GM21529 (cell line): ENCODE measurements around the gene POLD1.
A peak's percentile ranks its signal among the peaks of the same experiment; 100 is the strongest.
"Not testable (repeated sequence)": the region's sequence is repeated elsewhere in the genome, so short reads cannot be mapped to it uniquely, and the experiment has no call there.

ENCODE experiments used
- ATAC-seq: cut with Tn5 transposase; IDR thresholded peaks from one replicate; pipeline ENCODE4 v1.9.1; 2021; ENCODE audit not compliant: unreplicated experiment

The POLD1 gene

GRCh38 chr19:50433201-50434180 is 49.3 kb downstream of the POLD1 start:
- no peak for ATAC-seq

- ATAC-seq, result no peak
Measured at GRCh38 chr19:50434525-50434924, 50.4 kb downstream of the POLD1 start.

DNA sequence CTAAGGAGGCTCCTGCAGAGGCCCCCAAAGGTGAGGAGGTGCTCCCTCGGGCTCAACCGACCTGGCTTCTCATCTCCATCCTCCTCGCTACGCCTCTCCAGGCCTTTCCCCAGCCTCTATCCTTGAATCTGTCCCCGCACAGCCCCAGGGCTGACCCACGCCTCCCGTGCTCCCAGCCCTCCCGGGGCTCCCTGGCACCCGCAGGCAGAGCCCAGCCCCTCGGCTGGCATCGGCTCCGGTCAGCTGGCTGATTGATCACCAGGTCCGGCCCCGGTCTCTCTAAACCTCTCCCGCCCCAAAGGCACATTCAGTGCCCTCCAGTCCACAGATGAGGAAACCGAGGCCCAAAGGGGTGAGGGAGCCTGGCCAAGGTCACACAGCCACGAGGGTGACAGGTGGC is 51.1 kb downstream of the POLD1 start:
- no peak for ATAC-seq

DNA sequence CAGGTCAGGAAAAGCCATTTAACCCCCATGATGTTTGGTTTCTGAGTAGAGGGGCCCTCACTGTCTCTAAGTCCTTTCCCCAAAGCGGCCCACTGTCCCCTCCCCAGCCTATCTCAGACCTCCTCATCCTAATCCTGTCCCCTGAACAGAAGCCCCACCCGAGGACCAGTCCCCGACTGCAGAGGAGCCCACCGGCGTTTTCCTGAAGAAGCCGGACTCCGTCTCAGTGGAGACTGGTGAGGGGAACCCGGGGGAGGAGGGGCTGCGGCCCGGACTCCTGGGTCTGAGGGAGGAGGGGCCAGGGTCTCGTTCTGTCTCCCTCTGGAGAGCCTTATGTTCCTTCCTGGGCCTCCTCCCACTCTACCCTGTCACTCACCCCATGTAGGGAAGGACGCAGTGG is 51.5 kb downstream of the POLD1 start:
- ATAC-seq, result no peak

GRCh38 chr19:50437862-50438449 is 53.8 kb downstream of the POLD1 start:
- no peak for ATAC-seq

DNA sequence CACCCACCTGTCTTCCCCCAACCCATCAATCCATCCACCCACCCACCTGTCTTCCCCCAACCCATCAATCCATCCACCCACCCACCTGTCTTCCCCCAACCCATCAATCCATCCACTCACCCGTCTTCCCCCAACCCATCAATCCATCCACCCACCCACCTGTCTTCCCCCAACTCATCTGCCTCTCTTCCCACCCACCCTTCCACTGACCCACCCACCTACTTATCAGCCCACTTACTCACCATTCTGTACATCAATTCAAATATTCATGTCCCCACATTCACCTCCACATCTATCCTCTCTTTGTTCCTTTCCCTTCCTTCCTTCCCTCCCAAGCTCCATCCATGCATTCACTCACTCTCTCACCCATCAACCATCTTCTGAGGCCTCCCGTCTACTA is 55.0 kb downstream of the POLD1 start:
- ATAC-seq, result not testable (repeated sequence)

DNA sequence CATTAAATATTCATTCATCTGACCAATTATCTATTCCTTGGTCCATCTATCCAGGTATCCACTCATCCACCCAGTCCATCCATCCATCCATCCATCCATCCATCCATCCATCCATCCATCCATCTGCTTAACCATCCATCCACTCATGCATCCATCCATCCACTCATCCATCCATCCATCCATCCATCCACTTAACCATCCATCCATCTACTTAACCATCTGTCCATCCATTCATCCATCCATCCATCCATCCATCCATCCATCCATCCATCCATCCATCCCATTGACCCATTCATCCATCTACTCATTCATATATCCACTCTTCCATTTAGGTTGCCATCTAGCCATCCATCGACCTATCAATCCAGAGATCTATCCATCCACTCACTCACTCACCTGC is 59.9 kb downstream of the POLD1 start:
- no peak for ATAC-seq

GRCh38 chr19:50447053-50447452 is 62.9 kb downstream of the POLD1 start:
- ATAC-seq, result no peak

- no peak for ATAC-seq
Measured at GRCh38 chr19:50447750-50448149, 63.6 kb downstream of the POLD1 start.

GRCh38 chr19:50449236-50449899 is 65.2 kb downstream of the POLD1 start:
- ATAC-seq, result no peak

DNA sequence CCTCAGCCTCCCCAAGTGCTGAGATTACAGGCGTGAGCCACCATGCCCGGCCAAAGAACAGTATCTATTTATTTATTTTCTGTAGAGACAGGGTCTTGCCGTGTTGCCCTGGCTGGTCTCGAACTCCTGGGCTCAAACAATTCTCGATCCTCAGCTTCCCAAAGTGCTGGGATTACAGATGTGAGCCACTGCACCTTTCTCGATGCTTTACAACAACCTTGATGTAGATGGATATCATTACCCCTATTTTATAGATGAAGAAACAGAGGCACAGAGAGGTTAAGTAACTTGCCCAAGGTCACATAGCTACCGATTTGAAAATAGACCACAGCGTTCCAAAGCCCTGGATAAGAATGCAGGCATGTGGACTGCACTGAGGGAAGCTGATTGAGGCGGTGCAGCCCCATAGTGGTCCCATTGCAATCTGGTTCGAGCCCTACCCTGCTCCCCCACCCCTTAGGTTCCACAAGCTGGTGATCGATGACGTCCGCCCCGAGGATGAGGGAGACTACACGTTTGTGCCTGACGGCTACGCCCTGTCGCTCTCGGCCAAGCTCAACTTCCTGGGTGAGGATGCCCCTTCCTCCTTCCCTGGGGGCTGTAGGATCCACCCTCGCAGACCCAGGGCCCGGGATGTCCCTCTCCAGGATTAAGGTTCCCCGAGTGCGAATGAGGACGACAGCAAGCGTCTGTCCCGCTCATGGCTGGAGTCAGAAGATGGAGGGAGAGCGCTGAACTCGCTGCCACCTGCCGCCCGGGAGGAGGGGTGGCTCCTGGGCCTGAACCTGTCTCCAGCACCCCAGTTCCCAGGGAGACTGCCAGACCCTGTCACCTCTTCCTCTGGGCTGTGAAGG is 66.4 kb downstream of the POLD1 start:
- ATAC-seq, result no peak

DNA sequence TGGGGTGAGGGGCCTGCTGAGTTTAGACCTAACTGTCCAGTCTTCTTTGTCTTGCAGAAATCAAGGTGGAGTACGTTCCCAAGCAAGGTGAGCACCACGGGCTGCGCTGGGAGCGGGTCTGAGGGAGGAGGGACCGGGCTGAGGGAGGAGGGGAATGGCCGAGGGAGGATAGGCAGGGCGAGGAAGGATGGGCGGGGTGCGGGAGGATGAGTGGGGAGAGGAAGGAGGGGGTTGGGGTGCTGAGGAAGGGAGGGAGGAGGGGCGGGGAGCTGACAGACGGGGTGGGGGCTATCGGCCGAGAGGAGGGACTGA is 67.0 kb downstream of the POLD1 start:
- no peak for ATAC-seq

DNA sequence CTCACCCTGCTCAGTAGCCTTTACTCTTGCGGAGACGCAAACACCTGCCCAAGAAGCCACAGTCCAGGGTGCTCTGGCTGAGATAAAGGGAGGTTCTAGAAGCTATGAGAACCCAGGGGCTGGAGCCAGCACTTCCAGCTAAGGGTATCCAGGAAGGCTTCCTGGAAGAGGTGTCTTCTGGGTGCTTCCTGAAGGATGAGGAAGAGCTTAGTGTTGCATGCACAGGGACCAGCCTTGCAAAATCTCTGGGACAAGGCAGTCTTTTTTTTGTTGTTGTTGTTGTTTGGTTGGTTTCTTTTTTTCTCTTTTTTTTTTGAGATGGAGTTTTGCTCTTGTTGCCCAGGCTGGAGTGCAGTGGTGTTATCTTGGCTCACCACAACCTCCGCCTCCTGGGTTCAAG is 69.1 kb downstream of the POLD1 start:
- ATAC-seq, result no peak

DNA sequence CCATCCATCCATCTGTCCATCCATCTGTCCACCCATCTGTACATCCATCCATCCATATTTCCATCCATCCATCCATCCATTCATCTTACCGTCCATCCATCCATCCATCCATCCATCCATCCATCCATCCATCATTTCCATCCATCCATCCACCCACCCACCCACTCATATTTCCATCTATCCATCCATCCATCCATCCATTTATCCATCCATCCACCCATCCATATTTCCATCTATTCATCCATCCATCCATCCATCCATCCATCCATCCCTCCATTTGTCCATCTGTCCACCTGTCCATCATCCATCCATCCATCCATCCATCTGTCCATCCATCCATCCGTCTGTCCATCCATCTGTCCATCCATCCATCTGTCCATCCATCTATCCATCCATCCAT is 71.8 kb downstream of the POLD1 start:
- ATAC-seq, result no peak

DNA sequence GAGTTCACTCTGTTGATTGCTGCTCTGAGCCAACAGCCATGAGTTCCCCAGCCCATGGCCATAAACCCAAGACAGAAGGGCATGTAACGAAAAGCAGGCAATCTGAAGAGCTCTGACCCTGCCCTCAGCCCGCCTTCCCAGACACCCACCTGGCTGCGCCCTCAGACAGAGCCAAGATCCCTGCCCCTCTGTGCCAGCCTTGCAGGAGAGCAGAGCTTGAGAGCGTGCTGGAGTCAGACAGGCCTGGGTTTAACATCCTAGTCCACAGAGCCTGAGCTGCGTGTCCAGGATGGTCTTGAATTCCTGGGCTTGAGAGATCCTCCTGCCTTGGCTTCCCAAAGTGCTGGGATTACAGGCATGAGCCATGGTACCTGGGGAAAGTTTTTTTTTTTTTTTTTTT is 73.2 kb downstream of the POLD1 start:
- no peak for ATAC-seq

- ATAC-seq, result no peak
Measured at GRCh38 chr19:50458396-50459066, 74.4 kb downstream of the POLD1 start.

GRCh38 chr19:50459067-50459456 is 74.9 kb downstream of the POLD1 start:
- ATAC-seq, result no peak

DNA sequence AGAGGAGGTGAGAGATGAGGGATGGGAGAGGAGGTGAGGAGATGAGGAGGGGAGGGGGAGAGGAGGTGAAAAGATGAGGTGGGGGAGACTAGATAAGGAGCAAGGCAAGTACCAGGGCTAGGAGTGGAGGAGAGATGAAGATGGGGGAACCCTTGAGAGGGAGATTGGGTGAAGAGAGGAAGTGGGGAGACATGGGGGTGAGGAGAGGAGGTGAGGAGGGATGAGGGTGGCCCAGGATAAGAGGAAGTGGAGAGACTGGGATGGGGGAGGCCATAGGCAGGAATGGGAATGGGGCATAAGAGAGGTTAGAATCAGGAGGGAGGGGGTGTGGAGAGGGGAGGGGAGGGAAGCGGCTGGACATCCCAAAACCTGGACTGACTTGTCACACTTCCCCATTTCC is 75.5 kb downstream of the POLD1 start:
- ATAC-seq, result no peak

DNA sequence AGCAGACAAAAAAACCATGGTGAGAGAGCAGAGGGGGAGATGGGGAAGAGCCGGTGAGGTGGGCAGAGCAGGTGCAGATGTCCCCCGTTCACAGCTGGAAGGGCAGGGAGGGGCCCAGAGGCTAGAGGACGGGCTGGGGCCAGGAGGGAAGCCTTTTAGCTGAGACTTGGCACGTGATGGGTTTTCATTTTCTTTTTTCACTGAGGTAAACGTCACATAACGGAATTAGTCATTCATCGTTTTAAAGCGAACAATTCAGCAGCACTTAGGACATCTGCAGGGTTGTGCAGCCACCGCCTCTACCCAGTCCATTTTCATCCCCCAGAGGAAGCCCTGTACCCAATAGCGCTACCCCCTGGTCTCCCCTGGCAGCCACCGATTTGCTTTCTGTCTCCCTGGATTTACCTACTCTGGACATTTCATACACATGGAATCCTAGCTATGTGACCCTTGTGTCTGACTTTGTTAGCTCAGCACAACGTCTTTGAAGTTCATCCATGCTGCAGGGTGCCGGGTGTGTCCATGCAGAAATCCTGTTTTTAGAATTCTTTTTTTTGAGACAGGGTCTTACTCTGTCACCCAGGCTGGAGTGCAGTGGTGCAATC is 76.1 kb downstream of the POLD1 start:
- ATAC-seq, result peak; percentile 65
